Vagina (tissue), 2 donors: ENCODE data around the gene WFDC5. TPM values are rescaled to one million over a fixed set of nuclear protein-coding genes. Genes with fewer than 3 reads are reported as not detected.

ENCODE experiments used
- DNase-seq, 2 donors: peaks; one replicate each; pipeline ENCODE4 v3.0.0-alpha.2; 2017; ENCODE audit errors: extremely low spot score in 2 of 2
- H3K27ac ChIP-seq: fragments of 200-600 bp; sonication (generic); one replicate; pipeline ENCODE4 v1.5.1; 2019
- H3K27me3 ChIP-seq: fragments of 200-600 bp; sonication (generic); one replicate; pipeline ENCODE4 v1.5.1; 2019
- H3K36me3 ChIP-seq, 2 donors: fragments of 200-600 bp; sonication (generic); one replicate each; pipeline ENCODE4 v1.5.1; 2017 to 2019
- H3K4me1 ChIP-seq: fragments of 200-600 bp; sonication (generic); one replicate; pipeline ENCODE4 v1.5.1; 2019
- H3K4me3 ChIP-seq, 2 donors: fragments of 200-600 bp; sonication (generic); 1 replicate in 1 of 2; 2 replicates in 1 of 2; pipeline ENCODE4 v1.5.1; 2016 to 2019
- H3K9me3 ChIP-seq: fragments of 200-600 bp; sonication (generic); one replicate; pipeline ENCODE4 v1.5.1; 2019
- POLR2A ChIP-seq, 2 donors: fragments of 450-650 bp; IDR thresholded peaks; one replicate each; pipeline ENCODE4 v1.6.1; 2017; ENCODE audit warnings: antibody characterized with exemption in 2 of 2, mild to moderate bottlenecking in 2 of 2, moderate library complexity in 2 of 2
- POLR2AphosphoS5 ChIP-seq, 2 donors: sonication (generic); formaldehyde crosslinking; IDR thresholded peaks; one replicate each; pipeline ENCODE4 v1.9.0; 2017; ENCODE audit warnings: antibody characterized with exemption in 2 of 2, mild to moderate bottlenecking in 2 of 2, low read depth in 1 of 2; ENCODE audit not compliant: insufficient read depth in 1 of 2
- intact Hi-C: fragments of 100-400 bp; cut with DNase I; formaldehyde crosslinking; loops from one replicate; pipeline ENCODE4 v1.15.1; 2023
- total RNA-seq: library from RNA; depleted of rRNA; stranded (reverse); fragments of >200 nt; gene quantifications from one replicate; pipeline ENCODE4 v1.2.3, GENCODE V29; 2016
- TF ChIP-seq, protein P1 (sequence below), 3 experiments: fragments of 450-650 bp in 2 of 3; fragments of 200-600 bp in 1 of 3; sonication (generic) in 1 of 3; IDR thresholded peaks; one replicate each; pipeline ENCODE4 v1.5.1; 2017 to 2019; ENCODE audit warnings: antibody characterized with exemption in 3 of 3, mild to moderate bottlenecking in 2 of 3, moderate library complexity in 2 of 3

WFDC5 gene
- total RNA-seq, 1 donor from 2014 or later = 6.1 TPM

DNA sequence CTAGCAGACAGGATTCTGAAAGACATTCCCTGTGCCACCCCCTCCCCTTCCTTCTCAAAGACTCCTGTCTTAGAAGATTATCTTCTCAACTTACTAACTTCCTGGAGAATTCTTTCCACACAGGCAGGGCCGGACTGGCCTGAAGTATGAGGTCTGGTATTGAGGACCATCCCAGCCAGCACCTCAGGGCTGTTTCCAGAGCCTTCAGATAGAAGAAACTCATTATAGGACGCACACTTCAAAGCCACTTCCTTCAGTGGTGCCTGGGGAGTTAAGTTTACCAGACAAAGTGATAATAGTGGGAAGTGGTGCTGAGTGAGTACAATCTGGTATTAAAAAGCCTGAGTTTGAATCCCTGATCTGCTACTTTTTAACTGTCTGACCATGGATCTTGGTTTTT is 29.7 kb downstream of the WFDC5 start:
- intact Hi-C loops = no loop called here
- Histone ChIP-seq H3K36me3 (peaks cover 0 to 11% of the 10 kb centered on the region in 2 donors), H3K4me3 (no peak overlapping the region), H3K4me1 (peaks cover 11% of the 10 kb centered on the region), H3K9me3 (peaks cover 7% of the 10 kb centered on the region), H3K27me3 (no peaks in the 10 kb centered on the region), H3K27ac (no peak overlapping the region)
- TF ChIP-seq, protein P1, sequence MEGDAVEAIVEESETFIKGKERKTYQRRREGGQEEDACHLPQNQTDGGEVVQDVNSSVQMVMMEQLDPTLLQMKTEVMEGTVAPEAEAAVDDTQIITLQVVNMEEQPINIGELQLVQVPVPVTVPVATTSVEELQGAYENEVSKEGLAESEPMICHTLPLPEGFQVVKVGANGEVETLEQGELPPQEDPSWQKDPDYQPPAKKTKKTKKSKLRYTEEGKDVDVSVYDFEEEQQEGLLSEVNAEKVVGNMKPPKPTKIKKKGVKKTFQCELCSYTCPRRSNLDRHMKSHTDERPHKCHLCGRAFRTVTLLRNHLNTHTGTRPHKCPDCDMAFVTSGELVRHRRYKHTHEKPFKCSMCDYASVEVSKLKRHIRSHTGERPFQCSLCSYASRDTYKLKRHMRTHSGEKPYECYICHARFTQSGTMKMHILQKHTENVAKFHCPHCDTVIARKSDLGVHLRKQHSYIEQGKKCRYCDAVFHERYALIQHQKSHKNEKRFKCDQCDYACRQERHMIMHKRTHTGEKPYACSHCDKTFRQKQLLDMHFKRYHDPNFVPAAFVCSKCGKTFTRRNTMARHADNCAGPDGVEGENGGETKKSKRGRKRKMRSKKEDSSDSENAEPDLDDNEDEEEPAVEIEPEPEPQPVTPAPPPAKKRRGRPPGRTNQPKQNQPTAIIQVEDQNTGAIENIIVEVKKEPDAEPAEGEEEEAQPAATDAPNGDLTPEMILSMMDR (IDR thresholded peaks at IDR 0.05) = no peak
- TF ChIP-seq POLR2A (IDR thresholded peaks at IDR 0.05) = no peak
- no peak for TF ChIP-seq POLR2AphosphoS5 (IDR thresholded peaks at IDR 0.05; ENCODE audit: insufficient read depth in 1 of 2, low read depth in 1 of 2)
- DNase-seq = no peak

DNA sequence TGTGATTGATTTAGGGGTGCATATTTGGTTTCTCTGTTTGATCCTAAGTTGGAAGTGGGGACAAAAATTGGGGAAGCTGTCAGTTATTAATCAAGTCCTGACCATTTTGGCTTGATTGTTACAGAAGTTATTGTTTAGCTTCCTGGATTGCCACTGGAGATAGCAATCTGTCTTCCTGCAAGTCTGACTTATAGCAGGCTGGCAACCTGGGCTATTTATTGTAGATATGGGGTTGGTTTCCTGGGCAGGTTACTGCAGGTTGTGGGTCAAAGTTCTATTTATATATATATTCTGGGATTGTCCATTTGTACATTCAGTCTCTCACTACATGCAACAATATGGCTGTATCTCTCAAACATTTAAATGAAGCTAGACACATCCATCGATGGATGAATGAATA is 31.8 kb downstream of the WFDC5 start:
- Histone ChIP-seq H3K27me3 (no peaks in the 10 kb centered on the region), H3K4me1 (peaks cover 6% of the 10 kb centered on the region), H3K9me3 (peaks cover 7% of the 10 kb centered on the region), H3K4me3 (no peak overlapping the region), H3K27ac (no peak overlapping the region), H3K36me3 (peaks cover 0 to 16% of the 10 kb centered on the region in 2 donors)
- intact Hi-C loops = no loop called here
- TF ChIP-seq, protein P1 (IDR thresholded peaks at IDR 0.05) = no peak
- no peak for TF ChIP-seq POLR2AphosphoS5 (IDR thresholded peaks at IDR 0.05; ENCODE audit: insufficient read depth in 1 of 2, low read depth in 1 of 2)
- TF ChIP-seq POLR2A (IDR thresholded peaks at IDR 0.05) = no peak
- DNase-seq = no peak

DNA sequence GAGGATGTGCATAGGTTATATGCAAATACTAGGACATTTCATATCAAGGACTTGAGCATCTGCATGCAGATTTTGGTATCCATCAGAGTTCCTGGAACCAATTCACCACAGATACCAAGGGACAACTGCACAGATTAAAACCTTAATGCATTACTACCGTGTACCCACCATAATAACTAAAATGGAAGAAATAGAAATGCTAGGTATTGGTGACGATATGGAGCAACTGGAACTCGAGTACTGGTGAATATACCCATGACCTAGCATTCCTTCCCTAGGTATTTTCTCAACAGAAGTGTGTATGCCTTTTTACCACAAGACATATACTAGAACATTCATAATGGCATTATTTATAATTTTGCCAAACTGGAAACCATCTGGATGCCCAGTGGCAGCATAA is 32.5 kb downstream of the WFDC5 start:
- Histone ChIP-seq H3K4me1 (no peaks in the 10 kb centered on the region), H3K9me3 (peaks cover 7% of the 10 kb centered on the region), H3K27ac (no peak overlapping the region), H3K36me3 (peaks cover 0 to 21% of the 10 kb centered on the region in 2 donors), H3K27me3 (no peaks in the 10 kb centered on the region), H3K4me3 (no peak overlapping the region)
- no peak for DNase-seq
- no peak for TF ChIP-seq POLR2AphosphoS5 (IDR thresholded peaks at IDR 0.05; ENCODE audit: insufficient read depth in 1 of 2, low read depth in 1 of 2)
- intact Hi-C loops = no loop called here

DNA sequence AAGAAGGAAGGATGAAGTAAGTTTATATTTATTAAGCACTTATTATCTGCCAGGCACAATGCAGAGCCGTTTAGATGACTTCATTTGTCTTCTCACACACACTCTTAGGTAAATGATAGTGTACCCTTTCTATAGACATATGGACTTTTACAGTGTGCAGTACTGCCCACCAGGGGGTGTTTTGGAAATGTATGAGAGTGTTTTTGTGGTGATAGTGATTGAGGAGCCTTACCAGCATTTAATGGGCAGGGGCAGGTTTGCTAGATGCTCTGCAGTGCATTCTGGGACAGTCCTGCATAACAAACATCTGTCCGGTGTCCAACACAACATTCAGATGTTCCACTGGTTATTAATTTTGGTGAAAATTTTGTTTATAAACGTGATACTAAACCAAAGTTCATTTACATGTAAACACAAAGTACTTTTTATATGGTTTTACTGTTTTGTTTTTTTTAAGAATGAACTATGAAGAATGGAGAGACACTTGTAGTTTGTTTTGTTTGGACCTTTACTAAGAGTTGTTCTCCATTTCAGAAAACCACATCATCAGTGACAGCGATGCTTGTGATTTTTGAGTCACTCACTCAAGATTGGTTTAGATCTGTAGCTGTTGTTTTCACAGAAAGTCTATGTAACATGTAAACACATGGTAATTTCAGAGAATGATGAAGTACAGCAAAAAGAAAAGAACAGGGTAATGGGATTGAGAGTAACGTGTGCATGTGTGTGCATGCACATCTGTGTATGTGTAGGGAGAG is 33.9 kb downstream of the WFDC5 start:
- intact Hi-C loops = no loop called here
- peaks cover 0 to 21% of the 10 kb centered on the region in 2 donors for H3K36me3 ChIP-seq
- peaks cover 7% of the 10 kb centered on the region for H3K9me3 ChIP-seq
- H3K27ac ChIP-seq = no peak overlapping the region
- no peaks in the 10 kb centered on the region for H3K4me1 ChIP-seq
- no peak overlapping the region for H3K4me3 ChIP-seq
- TF ChIP-seq, protein P1 (IDR thresholded peaks at IDR 0.05) = no peak
- no peak for TF ChIP-seq POLR2A (IDR thresholded peaks at IDR 0.05)
- no peak for TF ChIP-seq POLR2AphosphoS5 (IDR thresholded peaks at IDR 0.05; ENCODE audit: insufficient read depth in 1 of 2, low read depth in 1 of 2)
- no peaks in the 10 kb centered on the region for H3K27me3 ChIP-seq
- no peak for DNase-seq

DNA sequence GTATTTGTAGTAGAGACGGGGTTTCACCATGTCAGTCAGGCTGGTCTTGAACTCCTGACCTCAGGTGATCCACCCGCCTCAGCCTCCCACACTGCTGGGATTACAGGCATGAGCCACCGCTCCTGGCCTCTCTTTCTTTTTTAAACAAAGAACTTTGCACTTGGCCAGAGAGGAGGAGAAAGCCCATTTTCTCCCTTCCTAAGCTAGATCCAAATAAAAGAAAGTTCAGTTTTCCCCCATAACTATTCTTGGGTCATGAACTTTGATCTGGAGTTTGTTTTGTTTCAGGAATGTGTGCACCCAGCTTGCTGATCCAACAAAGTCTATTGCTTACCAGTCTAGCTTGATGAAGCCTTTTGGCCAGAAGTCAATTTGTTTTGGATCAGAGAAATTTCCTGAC is 37.4 kb downstream of the WFDC5 start:
- peaks cover 3% of the 10 kb centered on the region for H3K9me3 ChIP-seq
- TF ChIP-seq POLR2A (IDR thresholded peaks at IDR 0.05) (no peak), POLR2AphosphoS5 (IDR thresholded peaks at IDR 0.05; ENCODE audit: insufficient read depth in 1 of 2, low read depth in 1 of 2) (no peak)
- TF ChIP-seq, protein P1 (IDR thresholded peaks at IDR 0.05) = no peak
- H3K4me3 ChIP-seq = no peak overlapping the region
- no peaks in the 10 kb centered on the region for H3K4me1 ChIP-seq
- DNase-seq = no peak
- intact Hi-C loops = no loop called here
- H3K27me3 ChIP-seq = no peaks in the 10 kb centered on the region
- no peak overlapping the region for H3K27ac ChIP-seq
- H3K36me3 ChIP-seq = peaks cover 0 to 29% of the 10 kb centered on the region in 2 donors
